Measurements from ENCODE around the gene CCDC32. TPM values are rescaled to one million over a fixed set of nuclear protein-coding genes. Genes with fewer than 3 reads are reported as not detected.

The CCDC32 gene
- total and polyA plus RNA-seq, 2 of the 8 experiments (the other 6 are each of a cell fraction or from before 2014, with no cell fraction given), result 8.9 to 12.1 TPM

DNA sequence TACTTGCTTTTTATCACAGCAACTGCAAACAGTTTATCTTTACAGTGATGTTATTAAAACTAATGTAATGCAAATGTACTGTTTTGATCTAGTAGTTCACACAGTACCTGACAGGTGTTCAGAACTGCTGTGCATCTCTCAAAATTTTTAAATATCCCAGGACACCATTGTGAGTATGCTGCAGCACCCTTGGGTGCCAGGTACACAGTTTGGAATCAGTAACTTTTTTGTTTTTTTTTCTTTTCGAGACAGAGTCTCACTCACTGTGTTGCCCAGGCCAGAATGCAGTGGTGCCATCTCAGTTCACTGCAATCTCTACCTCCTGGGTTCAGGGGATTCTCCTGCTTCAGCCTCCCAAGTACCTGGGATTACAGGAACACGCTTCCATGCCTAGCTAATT is 32.2 kb upstream of the CCDC32 start:
- H3K18ac ChIP-seq (ENCODE audit: extremely low read depth, low read length), result no peak overlapping the region
- H3K36me3 ChIP-seq (ENCODE audit: control insufficient read depth in 2 of 4, insufficient read depth in 4 of 4, low read length in 3 of 4), result no peaks in the 10 kb centered on the region
- no peak overlapping the region for H3K4ac ChIP-seq (replicated peaks; ENCODE audit: insufficient read length, low read depth, low read length)
- H2BK15ac ChIP-seq (ENCODE audit: low read length), result no peak overlapping the region
- no peak overlapping the region for H4K91ac ChIP-seq (replicated peaks; ENCODE audit: insufficient read length, low read length)
- no peak overlapping the region for H3K56ac ChIP-seq (replicated peaks; ENCODE audit: insufficient read length, low read depth, low read length)
- WGBS, 2 experiments (ENCODE audit: extremely low coverage in 1 of 2, insufficient coverage in 1 of 2, insufficient read length in 1 of 2, insufficient replicate concordance in 2 of 2, low coverage in 1 of 2, low lambda C conversion rate in 2 of 2, missing lambda C conversion rate in 1 of 2), result 100% methylated on average over 2 of the region's 2 CpGs; no CpG with 5 or more reads in 1 of the 2 experiments
- no peak overlapping the region for H3K27ac ChIP-seq (ENCODE audit: low read depth, low read length)
- no peak overlapping the region for H2BK5ac ChIP-seq (ENCODE audit: low read depth, low read length)
- H2BK120ac ChIP-seq (replicated peaks; ENCODE audit: low read depth, low read length), result no peak overlapping the region
- H3K23ac ChIP-seq (ENCODE audit: insufficient read length), result no peak overlapping the region
- DNase-seq (ENCODE audit: low read depth in 1 of 2, low spot score in 2 of 2), result no peak
- H3K23me2 ChIP-seq (ENCODE audit: low read depth, low read length), result peaks cover 4% of the 10 kb centered on the region; the same call in 1 of the 2 replicates
- H4K8ac ChIP-seq (ENCODE audit: extremely low read depth, insufficient read depth, low read length), result no peak overlapping the region
- FAIRE-seq, result no peak
- H2AFZ ChIP-seq (ENCODE audit: low read length), result no peak overlapping the region
- H2BK20ac ChIP-seq (ENCODE audit: low read length), result no peak overlapping the region
- CTCF ChIA-PET (ENCODE audit: partially characterized antibody), result interaction anchor here (0.6 kb wide), 1 partner anchor 66 kb away, joined by 3 read pairs; no protein-coding TSS in a partner anchor
- POLR2A ChIA-PET (ENCODE audit: partially characterized antibody), result no interaction called here
- H3K14ac ChIP-seq (ENCODE audit: insufficient read length), result no peak overlapping the region
- H3K4me2 ChIP-seq (ENCODE audit: insufficient read depth in 1 of 2, low read depth in 2 of 2, low read length in 2 of 2), result no peak overlapping the region
- no peak overlapping the region for H2BK12ac ChIP-seq (ENCODE audit: low read depth, low read length)
- H3K79me2 ChIP-seq (ENCODE audit: control insufficient read depth in 1 of 2, insufficient read depth in 2 of 2, low read length in 2 of 2), result peaks cover 0 to 16% of the 10 kb centered on the region in 2 experiments; a peak in 2 of 4 replicates
- no peak overlapping the region for H3K9ac ChIP-seq (replicated peaks in 1 of 4; ENCODE audit: extremely low read depth in 1 of 4, low read depth in 3 of 4, low read length in 3 of 4)
- no peaks in the 10 kb centered on the region for H3K9me3 ChIP-seq (ENCODE audit: insufficient read depth in 2 of 2, low read depth in 1 of 2, low read length in 1 of 2)
- H3K27me3 ChIP-seq (replicated peaks in 1 of 4; ENCODE audit: control insufficient read depth in 3 of 4, extremely low read depth in 1 of 4, insufficient read depth in 3 of 4, low read length in 3 of 4), result no peaks in the 10 kb centered on the region
- H2AK5ac ChIP-seq (ENCODE audit: low read depth, low read length), result no peak overlapping the region
- H3K79me1 ChIP-seq (ENCODE audit: low read depth, low read length), result peaks cover 2% of the 10 kb centered on the region; the same call in 1 of the 2 replicates
- H4K5ac ChIP-seq (ENCODE audit: insufficient read length, low read depth, low read length), result no peak overlapping the region
- no peak overlapping the region for H3K4me3 ChIP-seq (ENCODE audit: extremely low read depth in 1 of 4, insufficient read depth in 2 of 4, low read depth in 3 of 4, low read length in 4 of 4)
- no peaks in the 10 kb centered on the region for H4K20me1 ChIP-seq (replicated peaks in 1 of 2; ENCODE audit: control insufficient read depth in 1 of 2, insufficient read depth in 2 of 2, low read length in 2 of 2)
- H3K4me1 ChIP-seq (replicated peaks in 1 of 4; ENCODE audit: control insufficient read depth in 3 of 4, insufficient read depth in 4 of 4, low read length in 3 of 4), result peaks cover 0 to 2% (median 0%) of the 10 kb centered on the region in 4 experiments; a peak in 1 of 7 replicates
- TF ChIP-seq SP1 (IDR thresholded peaks at IDR 0.05; ENCODE audit: low read depth, low read length) (no peak), BCL11A (IDR thresholded peaks at IDR 0.05; ENCODE audit: low read depth in 2 of 2, low read length in 2 of 2) (no peak), CREB1 (IDR thresholded peaks at IDR 0.05) (no peak), POU5F1 (IDR thresholded peaks at IDR 0.05; ENCODE audit: low read depth, low read length) (no peak), PHF8 (conservative IDR thresholded peaks at IDR 0.05; ENCODE audit: low read depth, low read length) (no peak), KDM4A (IDR thresholded peaks at IDR 0.05; ENCODE audit: low read depth, low read length, severe bottlenecking) (no peak), TEAD4 (IDR thresholded peaks at IDR 0.05; ENCODE audit: low read depth, low read length) (no peak), BRCA1 (IDR thresholded peaks at IDR 0.05; ENCODE audit: low read depth, low read length) (no peak)
- TF ChIP-seq, protein P1, sequence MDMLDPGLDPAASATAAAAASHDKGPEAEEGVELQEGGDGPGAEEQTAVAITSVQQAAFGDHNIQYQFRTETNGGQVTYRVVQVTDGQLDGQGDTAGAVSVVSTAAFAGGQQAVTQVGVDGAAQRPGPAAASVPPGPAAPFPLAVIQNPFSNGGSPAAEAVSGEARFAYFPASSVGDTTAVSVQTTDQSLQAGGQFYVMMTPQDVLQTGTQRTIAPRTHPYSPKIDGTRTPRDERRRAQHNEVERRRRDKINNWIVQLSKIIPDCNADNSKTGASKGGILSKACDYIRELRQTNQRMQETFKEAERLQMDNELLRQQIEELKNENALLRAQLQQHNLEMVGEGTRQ (IDR thresholded peaks at IDR 0.05; ENCODE audit: low read length), result no peak
